Measurements from ENCODE around the gene CDK5.
"Not testable (repeated sequence)": the region's sequence is repeated elsewhere in the genome, so short reads cannot be mapped to it uniquely, and the experiment has no call there.

The CDK5 gene

GRCh38 chr7:151056283-151056665 is 1.4 kb downstream of the CDK5 start:
- DNase-seq = no peak

GRCh38 chr7:151053751-151054150 is 3.9 kb downstream of the CDK5 start:
- DNase-seq = no peak

GRCh38 chr7:151053096-151053495 is 4.6 kb downstream of the CDK5 start:
- DNase-seq = no peak

GRCh38 chr7:151051108-151051507 is 6.6 kb downstream of the CDK5 start:
- DNase-seq = peak; percentile 38 to 63

- DNase-seq = no peak
Observed at GRCh38 chr7:151048911-151049463, 8.7 kb downstream of the CDK5 start.

- DNase-seq = no peak
Observed at GRCh38 chr7:151047976-151048815, 9.5 kb downstream of the CDK5 start, which contains the start of gene ASIC3. ASIC3 (plus strand) TSS chr7:151048531; CDS start chr7:151048886, 355 bp downstream.

GRCh38 chr7:151046603-151047573 is 10.8 kb downstream of the CDK5 start:
- no peak for DNase-seq

GRCh38 chr7:151045967-151046366 is 11.7 kb downstream of the CDK5 start:
- no peak for DNase-seq

- DNase-seq = no peak
Observed at GRCh38 chr7:151045262-151045661, 12.4 kb downstream of the CDK5 start.

GRCh38 chr7:151043959-151044358 is 13.7 kb downstream of the CDK5 start:
- no peak for DNase-seq

- not testable (repeated sequence) for DNase-seq
Observed at GRCh38 chr7:151043449-151043848, 14.2 kb downstream of the CDK5 start.

- DNase-seq = no peak
Observed at GRCh38 chr7:151040616-151041375, 16.9 kb downstream of the CDK5 start.

GRCh38 chr7:151039850-151040548 is 17.7 kb downstream of the CDK5 start:
- DNase-seq = no peak

- DNase-seq = peak; percentile 31 to 56
Observed at GRCh38 chr7:151038951-151039849, 18.5 kb downstream of the CDK5 start.

GRCh38 chr7:151035902-151036301 is 21.8 kb downstream of the CDK5 start:
- DNase-seq = no peak

GRCh38 chr7:151035026-151035717 is 22.5 kb downstream of the CDK5 start:
- no peak for DNase-seq

- DNase-seq = no peak
Observed at GRCh38 chr7:151034312-151035025, 23.2 kb downstream of the CDK5 start.

- DNase-seq = no peak
Observed at GRCh38 chr7:151033864-151034249, 23.8 kb downstream of the CDK5 start.
